ENCODE results near the gene ZNF426.

Gene ZNF426

GRCh38 chr19:9498183-9498902, 40.1 kb downstream of the ZNF426 start, which contains the start of gene ZNF560:
Gene ZNF560, minus strand, starts transcription at chr19:9498616. Its CDS starts 23,303 bp downstream, at chr19:9475313.
- peak in 1 of 3 donors; percentile 10 for DNase-seq (ENCODE audit: low read depth in 3 of 3)

- no peak for DNase-seq (ENCODE audit: low read depth in 3 of 3)
Observed at GRCh38 chr19:9494096-9494495, 44.3 kb downstream of the ZNF426 start.

- no peak for DNase-seq (ENCODE audit: low read depth in 3 of 3)
Observed at GRCh38 chr19:9487016-9487415, 51.4 kb downstream of the ZNF426 start.

DNA sequence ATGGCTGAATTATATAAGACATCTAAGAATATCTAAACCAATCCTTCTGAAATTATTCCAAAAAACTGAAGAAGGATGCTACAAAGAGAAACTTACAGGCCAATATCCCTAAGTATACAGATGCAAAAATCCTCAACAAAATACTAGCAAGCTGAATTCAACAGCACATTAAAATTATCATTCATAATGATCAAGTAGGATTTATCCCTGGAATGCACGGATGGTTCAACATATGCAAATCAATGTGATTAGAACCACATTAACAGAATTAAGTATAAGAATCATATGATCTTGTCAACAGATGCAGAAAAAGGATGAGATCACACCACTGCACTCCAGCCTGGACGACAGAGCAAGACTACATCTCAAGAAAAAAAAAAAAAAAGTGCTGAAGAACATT, 53.3 kb downstream of the ZNF426 start:
- no peak for DNase-seq (ENCODE audit: low read depth in 3 of 3)

DNA sequence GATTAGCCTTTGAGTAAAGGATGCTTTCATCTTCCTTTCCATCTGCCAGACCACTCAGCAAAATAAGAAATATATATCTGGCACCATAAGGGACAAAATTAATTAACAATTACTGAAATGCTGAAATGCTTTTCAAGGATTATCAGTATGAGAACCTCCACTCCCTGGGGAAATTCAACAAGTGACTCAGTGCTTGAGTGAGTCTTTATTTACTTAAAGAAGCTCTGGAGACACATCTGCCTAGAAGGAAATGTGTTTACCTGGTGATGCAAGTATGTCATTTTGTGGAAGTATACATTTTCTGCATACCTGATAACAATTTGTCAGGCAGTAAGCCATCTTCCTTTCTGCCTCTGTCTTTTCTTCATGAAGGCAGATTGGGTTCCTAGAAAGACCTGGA, 63.5 kb downstream of the ZNF426 start:
- no peak for DNase-seq (ENCODE audit: low read depth in 3 of 3)

Data from stimulated activated CD4-positive, alpha-beta T cell treated with anti-CD3 and anti-CD28 coated beads, TNF-alpha, amount 100 ng/mL, for 48 hours (primary cell).